Esophagus muscularis mucosa (tissue), 4 donors: ENCODE measurements around the gene BDH1. TPM values are rescaled to one million over a fixed set of nuclear protein-coding genes. Genes with fewer than 3 reads are reported as not detected.

ENCODE experiments used
- DNase-seq: peaks from one replicate; pipeline ENCODE4 v3.0.0-alpha.2; 2017; ENCODE audit errors: extremely low spot score
- H3K27ac ChIP-seq, 4 donors: fragments of 200-600 bp; sonication (generic); replicated peaks in 1 of 4; 1 replicate in 3 of 4; 2 replicates in 1 of 4; pipeline ENCODE4 v1.5.1; 2016 to 2019; ENCODE audit warnings: mild to moderate bottlenecking in 1 of 4
- H3K27me3 ChIP-seq, 4 donors: fragments of 200-600 bp; sonication (generic); one replicate each; pipeline versions ENCODE4 v1.5.1 to v1.6.0; 2016 to 2019
- H3K36me3 ChIP-seq, 4 donors: fragments of 200-600 bp; sonication (generic); one replicate each; pipeline ENCODE4 v1.5.1; 2016 to 2019
- H3K4me1 ChIP-seq, 4 donors: fragments of 200-600 bp; sonication (generic); one replicate each; pipeline ENCODE4 v1.5.1; 2016 to 2019
- H3K4me3 ChIP-seq, 4 donors: fragments of 200-600 bp; sonication (generic); 1 replicate in 2 of 4; 2 replicates in 2 of 4; pipeline ENCODE4 v1.5.1; 2016 to 2019; ENCODE audit warnings: mild to moderate bottlenecking in 4 of 4, moderate library complexity in 1 of 4
- H3K9me3 ChIP-seq, 4 donors: fragments of 200-600 bp; sonication (generic); 1 replicate in 3 of 4; 2 replicates in 1 of 4; pipeline ENCODE4 v1.5.1; 2016 to 2019
- CTCF ChIP-seq, 3 experiments: fragments of 200-600 bp in 2 of 3; fragments of 450-650 bp in 1 of 3; sonication (generic) in 2 of 3; IDR thresholded peaks; one replicate each; pipeline ENCODE4 v1.5.1; 2017 to 2019; ENCODE audit warnings: antibody characterized with exemption in 3 of 3, mild to moderate bottlenecking in 2 of 3, moderate library complexity in 1 of 3
- EP300 ChIP-seq: sonication (generic); formaldehyde crosslinking; IDR thresholded peaks from one replicate; pipeline ENCODE4 v1.6.1; 2017; ENCODE audit warnings: antibody characterized with exemption
- POLR2A ChIP-seq: fragments of 450-650 bp; IDR thresholded peaks from one replicate; pipeline ENCODE4 v1.6.1; 2017; ENCODE audit warnings: antibody characterized with exemption, moderate library complexity, mild to moderate bottlenecking, low read depth
- POLR2AphosphoS5 ChIP-seq, 2 donors: sonication (generic); formaldehyde crosslinking; IDR thresholded peaks; one replicate each; pipeline ENCODE4 v1.6.1; 2017; ENCODE audit warnings: antibody characterized with exemption in 2 of 2
- WGBS: methylation state at CpG from one replicate; pipeline ENCODE4 v1.1.5; 2018; 5-methylcytosine and 5-hydroxymethylcytosine counted together
- intact Hi-C: fragments of 100-400 bp; cut with DNase I; formaldehyde crosslinking; loops from one replicate; pipeline ENCODE4 v1.15.1; 2023
- total RNA-seq, 4 donors: library from RNA; depleted of rRNA; stranded (reverse); fragments of >200 nt; gene quantifications; one replicate each; pipeline versions ENCODE4 v1.1.0 to v1.2.1, GENCODE V29; 2016

Gene BDH1
- total RNA-seq, 4 donors from 2014 or later = 9.1 to 18.7 (median 14.6) TPM

GRCh38 chr3:197532388-197532787 lies 23.4 kb downstream of the BDH1 start:
- 97% methylated on average over 2 of the region's 3 CpGs for WGBS
- Histone ChIP-seq H3K36me3 (peaks cover 0 to 45% (median 8%) of the 10 kb centered on the region in 4 donors), H3K4me3 (no peak overlapping the region), H3K9me3 (no peaks in the 10 kb centered on the region), H3K27me3 (no peaks in the 10 kb centered on the region), H3K4me1 (no peaks in the 10 kb centered on the region), H3K27ac (no peak overlapping the region)
- TF ChIP-seq EP300 = no peak
- TF ChIP-seq POLR2AphosphoS5 (IDR thresholded peaks at IDR 0.05) = no peak
- no peak for TF ChIP-seq POLR2A
- intact Hi-C loops = no loop called here
- DNase-seq = no peak

GRCh38 chr3:197528190-197528589 lies 27.6 kb downstream of the BDH1 start:
- Histone ChIP-seq H3K4me3 (no peak overlapping the region), H3K27me3 (no peaks in the 10 kb centered on the region), H3K9me3 (no peaks in the 10 kb centered on the region), H3K4me1 (no peaks in the 10 kb centered on the region), H3K36me3 (peaks cover 0 to 73% (median 18%) of the 10 kb centered on the region in 4 donors), H3K27ac (no peak overlapping the region)
- no peak for DNase-seq
- 89% methylated on average over 6 of the region's 6 CpGs for WGBS
- TF ChIP-seq POLR2A (no peak), CTCF (IDR thresholded peaks at IDR 0.05) (no peak), EP300 (no peak), POLR2AphosphoS5 (IDR thresholded peaks at IDR 0.05) (no peak)
- intact Hi-C loops = no loop called here

- TF ChIP-seq POLR2AphosphoS5 (IDR thresholded peaks at IDR 0.05) = no peak
- TF ChIP-seq POLR2A = no peak
- no peak for TF ChIP-seq CTCF (IDR thresholded peaks at IDR 0.05)
- no peak for TF ChIP-seq EP300
- DNase-seq = no peak
- intact Hi-C loops = no loop called here
- WGBS = 91% methylated on average over 5 of the region's 5 CpGs
- no peak overlapping the region for H3K27ac ChIP-seq
- H3K9me3 ChIP-seq = no peaks in the 10 kb centered on the region
- no peak overlapping the region for H3K4me3 ChIP-seq
- no peaks in the 10 kb centered on the region for H3K4me1 ChIP-seq
- peaks cover 0 to 68% (median 15%) of the 10 kb centered on the region in 4 donors for H3K36me3 ChIP-seq
- H3K27me3 ChIP-seq = no peaks in the 10 kb centered on the region
These were observed 28.2 kb downstream of the BDH1 start for GRCh38 chr3:197527569-197527968.

- WGBS = 86% methylated on average over 5 of the region's 5 CpGs
- intact Hi-C loops = no loop called here
These were observed 30.1 kb downstream of the BDH1 start for GRCh38 chr3:197525706-197526105.

GRCh38 chr3:197524128-197524527 lies 31.6 kb downstream of the BDH1 start:
- 88% methylated on average over 8 of the region's 8 CpGs for WGBS
- Histone ChIP-seq H3K9me3 (no peaks in the 10 kb centered on the region), H3K27me3 (no peaks in the 10 kb centered on the region), H3K27ac (no peak overlapping the region), H3K4me3 (no peak overlapping the region), H3K36me3 (peaks cover 0 to 71% (median 19%) of the 10 kb centered on the region in 4 donors), H3K4me1 (no peaks in the 10 kb centered on the region)
- no peak for DNase-seq
- TF ChIP-seq CTCF (IDR thresholded peaks at IDR 0.05) (no peak), POLR2A (no peak), EP300 (no peak), POLR2AphosphoS5 (IDR thresholded peaks at IDR 0.05) (no peak)
- intact Hi-C loops = no loop called here

More at GRCh38 chr3:197525706-197526105, 30.1 kb downstream of the BDH1 start:
- TF ChIP-seq CTCF (IDR thresholded peaks at IDR 0.05) (no peak), POLR2A (no peak), POLR2AphosphoS5 (IDR thresholded peaks at IDR 0.05) (no peak), EP300 (no peak)
- DNase-seq = no peak
- Histone ChIP-seq H3K36me3 (peaks cover 0 to 68% (median 15%) of the 10 kb centered on the region in 4 donors), H3K27me3 (no peaks in the 10 kb centered on the region), H3K4me1 (no peaks in the 10 kb centered on the region), H3K27ac (no peak overlapping the region), H3K9me3 (no peaks in the 10 kb centered on the region), H3K4me3 (no peak overlapping the region)
